Measurements from ENCODE around the gene GPR153. TPM values are rescaled to one million over a fixed set of nuclear protein-coding genes. Genes with fewer than 3 reads are reported as not detected.

Gene GPR153
- 0.73 and 0.94 TPM in 2 replicates for total RNA-seq

GRCh38 chr1:6260961-6261614 lies at the start of gene GPR153:
TSS of gene GPR153 (minus strand) at chr1:6261098. CDS start at chr1:6254905, 6,193 bp downstream.

GRCh38 chr1:6243993-6244392 lies 16.9 kb downstream of the GPR153 start, which contains the start of gene HES3:
TSS of gene HES3 (plus strand) at chr1:6244179. CDS start at chr1:6244366, 187 bp downstream.

GRCh38 chr1:6205849-6206519 lies 54.9 kb downstream of the GPR153 start, which contains the start of gene RNF207:
TSS of gene RNF207 (plus strand) at chr1:6206119. CDS start at chr1:6206536, 417 bp downstream.

GRCh38 chr1:6199298-6200187 lies 61.4 kb downstream of the GPR153 start, which contains the start of gene RPL22:
TSS of gene RPL22 (minus strand) at chr1:6199595. CDS start at chr1:6199573, 22 bp downstream.

Other genes with a start within 250 kb of the GPR153 start
- 0.53 and 0.69 TPM in 2 replicates for gene KCNAB2, start 215.2 kb downstream of the GPR153 start, total RNA-seq
- not detected in 2 replicates for gene CHD5, start 80.8 kb downstream of the GPR153 start, total RNA-seq
- gene RPL22, start 61.5 kb downstream of the GPR153 start, total RNA-seq = 124 and 140 TPM in 2 replicates
- 14.6 and 24.4 TPM in 2 replicates for gene RNF207, start 55.0 kb downstream of the GPR153 start, total RNA-seq
- 84.4 and 89.4 TPM in 2 replicates for gene ICMT, start 25.1 kb downstream of the GPR153 start, total RNA-seq
- gene HES3, start 16.9 kb downstream of the GPR153 start, total RNA-seq = not detected in 2 replicates
- 124 and 147 TPM in 2 replicates for gene ACOT7, start 132.7 kb upstream of the GPR153 start, total RNA-seq
- gene HES2, start 158.8 kb upstream of the GPR153 start, total RNA-seq = 31.5 and 32.2 TPM in 2 replicates
- gene ESPN, start 163.7 kb upstream of the GPR153 start, total RNA-seq = 0.67 and 1.1 TPM in 2 replicates
- 8.5 and 11.4 TPM in 2 replicates for gene TNFRSF25, start 205.1 kb upstream of the GPR153 start, total RNA-seq
- gene PLEKHG5, start 230.6 kb upstream of the GPR153 start, total RNA-seq = 21.5 and 26.6 TPM in 2 replicates

Measured in mammary microvascular endothelial cell (primary cell).